HepG2 (cell line): ENCODE results near the gene PGLYRP4. TPM values are rescaled to one million over a fixed set of nuclear protein-coding genes. Genes with fewer than 3 reads are reported as not detected.

Source experiments
- WIZ ChIP-seq: sonication (generic); formaldehyde crosslinking; IDR thresholded peaks from 2 replicates; pipeline ENCODE4 v1.5.1; 2020; ENCODE audit warnings: mild to moderate bottlenecking, missing genetic modification reagents
- polyA plus RNA-seq, 8 experiments: library from polyadenylated mRNA; depleted of rRNA in 3 of 8; stranded (reverse) in 7 of 8; unstranded in 1 of 8; fragments of >200 nt; fragmentation: Illumina TruSeq in 4 of 8; extraction: Trizol in 4 of 8; gene quantifications; 2 replicates each; pipeline versions ENCODE4 v1.2.1 to v1.2.3, GENCODE V29; 2011 to 2016; ENCODE audit warnings: low read depth in 4 of 8, missing spikeins in 1 of 8, mixed read lengths in 1 of 8; ENCODE audit not compliant: insufficient read depth in 1 of 8
- small RNA-seq, 3 experiments: library from RNA; depleted of rRNA; stranded (forward); fragments of <200 nt; gene quantifications; one replicate each; pipeline ENCODE3, GENCODE V24; 2012; ENCODE audit warnings: low read depth in 2 of 3, low replicate concordance in 1 of 3; ENCODE audit not compliant: insufficient read length in 3 of 3, insufficient read depth in 2 of 3
- total RNA-seq, 5 experiments: library from RNA; depleted of rRNA; stranded (reverse); fragments of >200 nt; fragmentation: Illumina TruSeq; extraction: Trizol; gene quantifications; 2 replicates each; pipeline ENCODE4 v1.2.3, GENCODE V29; 2016; ENCODE audit warnings: low read depth in 1 of 5
- TF ChIP-seq, protein P1 (sequence below): sonication (generic); formaldehyde crosslinking; IDR thresholded peaks from 2 replicates; pipeline ENCODE4 v1.9.0; 2022; ENCODE audit warnings: low read depth, missing genetic modification reagents

Gene PGLYRP4
- total and polyA plus RNA-seq, 2 of the 13 experiments (the other 11 are each of a cell fraction or from before 2014, with no cell fraction given): not detected

DNA sequence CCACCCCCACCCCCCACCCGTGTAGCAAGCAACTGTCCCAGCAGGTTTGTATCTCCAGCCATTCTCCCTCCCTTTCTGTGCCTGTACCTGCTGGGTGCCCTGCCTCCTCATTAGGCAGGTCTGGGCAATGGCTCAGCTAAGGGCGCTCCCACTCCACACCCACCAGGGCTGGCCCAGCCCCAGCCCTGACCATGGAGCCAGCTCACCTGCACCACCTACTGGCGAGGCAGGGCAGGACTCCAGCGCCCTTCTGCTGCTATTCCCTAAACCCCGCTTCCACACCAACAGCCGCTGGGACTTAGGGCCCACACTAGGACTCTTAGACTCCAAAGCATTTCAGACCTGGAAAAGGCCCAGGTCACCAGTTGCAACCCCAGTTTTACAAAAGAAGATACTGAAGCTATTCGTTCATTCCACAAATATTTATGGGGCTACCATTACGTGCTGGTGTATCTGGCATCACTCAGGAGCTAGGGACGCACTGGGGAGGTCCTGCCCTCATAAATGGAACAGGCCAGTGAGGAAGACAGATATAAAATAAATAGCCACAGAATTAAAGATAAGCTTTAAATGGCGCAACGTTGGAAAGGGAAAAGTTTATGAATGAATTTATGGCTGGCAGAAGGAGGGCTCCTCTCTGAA is 59.9 kb downstream of the PGLYRP4 start (continued):
- TF ChIP-seq, protein P1, sequence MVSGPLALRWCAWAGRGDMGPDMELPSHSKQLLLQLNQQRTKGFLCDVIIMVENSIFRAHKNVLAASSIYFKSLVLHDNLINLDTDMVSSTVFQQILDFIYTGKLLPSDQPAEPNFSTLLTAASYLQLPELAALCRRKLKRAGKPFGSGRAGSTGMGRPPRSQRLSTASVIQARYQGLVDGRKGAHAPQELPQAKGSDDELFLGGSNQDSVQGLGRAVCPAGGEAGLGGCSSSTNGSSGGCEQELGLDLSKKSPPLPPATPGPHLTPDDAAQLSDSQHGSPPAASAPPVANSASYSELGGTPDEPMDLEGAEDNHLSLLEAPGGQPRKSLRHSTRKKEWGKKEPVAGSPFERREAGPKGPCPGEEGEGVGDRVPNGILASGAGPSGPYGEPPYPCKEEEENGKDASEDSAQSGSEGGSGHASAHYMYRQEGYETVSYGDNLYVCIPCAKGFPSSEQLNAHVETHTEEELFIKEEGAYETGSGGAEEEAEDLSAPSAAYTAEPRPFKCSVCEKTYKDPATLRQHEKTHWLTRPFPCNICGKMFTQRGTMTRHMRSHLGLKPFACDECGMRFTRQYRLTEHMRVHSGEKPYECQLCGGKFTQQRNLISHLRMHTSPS (CRISPR knock-in tag): no peak
- TF ChIP-seq WIZ (CRISPR knock-in tag): no peak

Small RNAs within 50 kb of the gene (small RNA-seq; reads per million reads assigned to genes)
- gene RNU6-160P (0 reads per million in 3 experiments), gene S100A15A (0 reads per million in 3 experiments)

Other genes with a start within 250 kb of the PGLYRP4 start
- gene SPRR2F, start 235.3 kb downstream of the PGLYRP4 start, total RNA-seq (2016; rRNA removed; fragmentation: Illumina TruSeq; extraction: Trizol): not detected in 2 replicates
- gene SPRR2F, start 235.3 kb downstream of the PGLYRP4 start, polyA plus RNA-seq (2011; rRNA removed): not detected in 2 replicates
- gene SPRR2G, start 198.0 kb downstream of the PGLYRP4 start, total RNA-seq (2016; rRNA removed; fragmentation: Illumina TruSeq; extraction: Trizol): not detected in 2 replicates
- gene SPRR2G, start 198.0 kb downstream of the PGLYRP4 start, polyA plus RNA-seq (2011; rRNA removed): not detected in 2 replicates
- not detected in 2 replicates for gene LELP1, start 145.4 kb downstream of the PGLYRP4 start, total RNA-seq (2016; rRNA removed; fragmentation: Illumina TruSeq; extraction: Trizol)
- not detected in 2 replicates for gene LELP1, start 145.4 kb downstream of the PGLYRP4 start, polyA plus RNA-seq (2011; rRNA removed)
- gene PRR9, start 131.3 kb downstream of the PGLYRP4 start, total RNA-seq (2016; rRNA removed; fragmentation: Illumina TruSeq; extraction: Trizol): not detected in 2 replicates
- gene PRR9, start 131.3 kb downstream of the PGLYRP4 start, polyA plus RNA-seq (2011; rRNA removed): not detected in 2 replicates
- gene LORICRIN, start 89.2 kb downstream of the PGLYRP4 start, total RNA-seq (2016; rRNA removed; fragmentation: Illumina TruSeq; extraction: Trizol): not detected in 2 replicates
- not detected in 2 replicates for gene LORICRIN, start 89.2 kb downstream of the PGLYRP4 start, polyA plus RNA-seq (2011; rRNA removed)
- not detected in 2 replicates for gene PGLYRP3, start 35.9 kb downstream of the PGLYRP4 start, total RNA-seq (2016; rRNA removed; fragmentation: Illumina TruSeq; extraction: Trizol)
- gene PGLYRP3, start 35.9 kb downstream of the PGLYRP4 start, polyA plus RNA-seq (2011; rRNA removed): not detected in 2 replicates
- gene S100A9, start 9.0 kb upstream of the PGLYRP4 start, total RNA-seq (2016; rRNA removed; fragmentation: Illumina TruSeq; extraction: Trizol): 0.31 and 1.1 TPM in 2 replicates
- gene S100A9, start 9.0 kb upstream of the PGLYRP4 start, polyA plus RNA-seq (2011; rRNA removed): 0.61 and 0.69 TPM in 2 replicates
- not detected in 2 replicates for gene S100A12, start 26.8 kb upstream of the PGLYRP4 start, total RNA-seq (2016; rRNA removed; fragmentation: Illumina TruSeq; extraction: Trizol)
- not detected in 2 replicates for gene S100A12, start 26.8 kb upstream of the PGLYRP4 start, polyA plus RNA-seq (2011; rRNA removed)
- gene S100A8, start 42.2 kb upstream of the PGLYRP4 start, total RNA-seq (2016; rRNA removed; fragmentation: Illumina TruSeq; extraction: Trizol): not detected in 2 replicates
- not detected in 2 replicates for gene S100A8, start 42.2 kb upstream of the PGLYRP4 start, polyA plus RNA-seq (2011; rRNA removed)
- not detected in 2 replicates for gene S100A7A, start 67.7 kb upstream of the PGLYRP4 start, total RNA-seq (2016; rRNA removed; fragmentation: Illumina TruSeq; extraction: Trizol)
- not detected in 2 replicates for gene S100A7A, start 67.7 kb upstream of the PGLYRP4 start, polyA plus RNA-seq (2011; rRNA removed)
- gene S100A7, start 111.8 kb upstream of the PGLYRP4 start, total RNA-seq (2016; rRNA removed; fragmentation: Illumina TruSeq; extraction: Trizol): not detected in 2 replicates
- gene S100A7, start 111.8 kb upstream of the PGLYRP4 start, polyA plus RNA-seq (2011; rRNA removed): not detected in 2 replicates
- gene S100A6, start 187.2 kb upstream of the PGLYRP4 start, total RNA-seq (2016; rRNA removed; fragmentation: Illumina TruSeq; extraction: Trizol): 85.0 and 87.3 TPM in 2 replicates
- gene S100A6, start 187.2 kb upstream of the PGLYRP4 start, polyA plus RNA-seq (2011; rRNA removed): 72.9 and 82.2 TPM in 2 replicates
- not detected in 2 replicates for gene S100A5, start 192.1 kb upstream of the PGLYRP4 start, total RNA-seq (2016; rRNA removed; fragmentation: Illumina TruSeq; extraction: Trizol)
- not detected in 2 replicates for gene S100A5, start 192.1 kb upstream of the PGLYRP4 start, polyA plus RNA-seq (2011; rRNA removed)
- gene S100A4, start 197.0 kb upstream of the PGLYRP4 start, total RNA-seq (2016; rRNA removed; fragmentation: Illumina TruSeq; extraction: Trizol): 20.2 and 24.5 TPM in 2 replicates
- 9.6 and 12.9 TPM in 2 replicates for gene S100A4, start 197.0 kb upstream of the PGLYRP4 start, polyA plus RNA-seq (2011; rRNA removed)
- gene S100A3, start 200.4 kb upstream of the PGLYRP4 start, total RNA-seq (2016; rRNA removed; fragmentation: Illumina TruSeq; extraction: Trizol): 2.5 and 2.8 TPM in 2 replicates
- gene S100A3, start 200.4 kb upstream of the PGLYRP4 start, polyA plus RNA-seq (2011; rRNA removed): 3.6 and 4.5 TPM in 2 replicates
- gene S100A2, start 217.0 kb upstream of the PGLYRP4 start, total RNA-seq (2016; rRNA removed; fragmentation: Illumina TruSeq; extraction: Trizol): 1.2 and 1.4 TPM in 2 replicates
- 1.2 and 1.4 TPM in 2 replicates for gene S100A2, start 217.0 kb upstream of the PGLYRP4 start, polyA plus RNA-seq (2011; rRNA removed)